OCI-LY3 (cell line): ENCODE data around the gene DCAF4.

ENCODE experiments used
- CTCF ChIP-seq: fragments of 200-600, 300-600 bp; sonication (generic); IDR thresholded peaks from 2 replicates; pipeline ENCODE4 v1.5.1; 2014; ENCODE audit warnings: antibody characterized with exemption, low read length, low read depth
- EZH2phosphoT487 ChIP-seq: fragments of 200-600 bp; shearing (Covaris generic); IDR thresholded peaks from 2 replicates; pipeline ENCODE4 v1.6.1; 2018; ENCODE audit warnings: antibody characterized with exemption, mixed run types, low read depth

GRCh38 chr14:72907886-72908285, 18.4 kb upstream of the DCAF4 start:
- TF ChIP-seq CTCF, result no peak
- no peak for TF ChIP-seq EZH2phosphoT487
